MM.1S (cell line): ENCODE data around the gene RPTOR.

ENCODE experiments used
- DNase-seq: peaks from one replicate; pipeline ENCODE4 v3.0.0-alpha.2; 2015
- H2AFZ ChIP-seq: fragments of 300-600 bp; sonication (generic); 2 replicates; pipeline ENCODE4 v1.6.0; 2016; ENCODE audit warnings: antibody characterized with exemption, low read length
- H3F3A ChIP-seq: fragments of 300-600 bp; sonication (generic); 2 replicates; pipeline ENCODE4 v1.6.1; 2016; ENCODE audit warnings: mild to moderate bottlenecking, antibody characterized with exemption, low read length, moderate library complexity, mixed read lengths; ENCODE audit not compliant: insufficient read depth
- H3K27ac ChIP-seq: fragments of 300-600 bp; sonication (generic); 2 replicates; pipeline ENCODE4 v1.5.1; 2016; ENCODE audit warnings: mild to moderate bottlenecking, low read length
- H3K27me3 ChIP-seq: fragments of 300-600 bp; sonication (generic); replicated peaks from 2 replicates; pipeline ENCODE4 v1.6.0; 2016; ENCODE audit warnings: low read length; ENCODE audit not compliant: insufficient read depth
- H3K36me3 ChIP-seq: fragments of 300-600 bp; sonication (generic); replicated peaks from 2 replicates; pipeline ENCODE4 v1.6.1; 2016; ENCODE audit warnings: mild to moderate bottlenecking, low read length, mixed read lengths; ENCODE audit not compliant: insufficient read depth
- H3K4me1 ChIP-seq: fragments of 300-600 bp; sonication (generic); 2 replicates; pipeline ENCODE4 v1.6.1; 2016; ENCODE audit warnings: low read length, mixed read lengths
- H3K4me2 ChIP-seq: fragments of 300-600 bp; sonication (generic); 2 replicates; pipeline ENCODE4 v1.6.0; 2016; ENCODE audit warnings: low read depth, low read length
- H3K4me3 ChIP-seq: fragments of 300-600 bp; sonication (generic); 2 replicates; pipeline ENCODE4 v1.5.1; 2016; ENCODE audit warnings: low read length, mixed read lengths
- H3K79me2 ChIP-seq: fragments of 300-600 bp; sonication (generic); 2 replicates; pipeline ENCODE4 v1.6.1; 2016; ENCODE audit warnings: mixed run types, low read length, mixed read lengths
- H3K9ac ChIP-seq: fragments of 300-600 bp; sonication (generic); 2 replicates; pipeline ENCODE4 v1.6.1; 2016; ENCODE audit warnings: low read length, mixed read lengths
- H3K9me2 ChIP-seq: fragments of 300-600 bp; sonication (generic); replicated peaks from 2 replicates; pipeline ENCODE4 v1.6.1; 2016; ENCODE audit warnings: mild to moderate bottlenecking, low read length, mixed read lengths; ENCODE audit not compliant: insufficient read depth
- H3K9me3 ChIP-seq: fragments of 300-600 bp; sonication (generic); replicated peaks from 2 replicates; pipeline ENCODE4 v1.6.1; 2016; ENCODE audit warnings: mild to moderate bottlenecking, low read length, mixed read lengths; ENCODE audit not compliant: insufficient read depth
- H4K20me1 ChIP-seq: fragments of 300-600 bp; sonication (generic); 2 replicates; pipeline ENCODE4 v1.6.1; 2016; ENCODE audit warnings: mild to moderate bottlenecking, low read length, moderate library complexity, mixed read lengths; ENCODE audit not compliant: insufficient read depth
- EZH2 ChIP-seq: fragments of 300-600 bp; sonication (generic); optimal IDR thresholded peaks from 2 replicates; pipeline ENCODE3; 2017; ENCODE audit warnings: low read depth, mild to moderate bottlenecking, antibody characterized with exemption, low read length, mixed read lengths
- EZH2phosphoT487 ChIP-seq: fragments of 300-600 bp; sonication (generic); IDR thresholded peaks from 2 replicates; pipeline ENCODE4 v1.6.1; 2018; ENCODE audit warnings: antibody characterized with exemption, low read length
- TF ChIP-seq, protein P1 (sequence below): fragments of 300-600 bp; sonication (generic); IDR thresholded peaks from 2 replicates; pipeline ENCODE4 v1.5.1; 2016; ENCODE audit warnings: antibody characterized with exemption, low read length, mixed read lengths

The RPTOR gene

GRCh38 chr17:80849119-80849518 lies 304.5 kb downstream of the RPTOR start:
- Histone ChIP-seq H3F3A (peaks cover 5% of the 10 kb centered on the region; the same call in 1 of the 2 replicates), H3K27ac (no peak overlapping the region), H3K27me3 (no peaks in the 10 kb centered on the region), H3K79me2 (no peaks in the 10 kb centered on the region), H3K4me1 (peaks cover 22% of the 10 kb centered on the region), H3K9ac (no peak overlapping the region), H3K36me3 (no peaks in the 10 kb centered on the region), H3K4me3 (no peak overlapping the region), H4K20me1 (no peaks in the 10 kb centered on the region), H3K9me3 (no peaks in the 10 kb centered on the region), H2AFZ (no peak overlapping the region), H3K4me2 (no peak overlapping the region), H3K9me2 (no peaks in the 10 kb centered on the region)
- TF ChIP-seq EZH2phosphoT487 (no peak), EZH2 (no peak)
- TF ChIP-seq, protein P1, sequence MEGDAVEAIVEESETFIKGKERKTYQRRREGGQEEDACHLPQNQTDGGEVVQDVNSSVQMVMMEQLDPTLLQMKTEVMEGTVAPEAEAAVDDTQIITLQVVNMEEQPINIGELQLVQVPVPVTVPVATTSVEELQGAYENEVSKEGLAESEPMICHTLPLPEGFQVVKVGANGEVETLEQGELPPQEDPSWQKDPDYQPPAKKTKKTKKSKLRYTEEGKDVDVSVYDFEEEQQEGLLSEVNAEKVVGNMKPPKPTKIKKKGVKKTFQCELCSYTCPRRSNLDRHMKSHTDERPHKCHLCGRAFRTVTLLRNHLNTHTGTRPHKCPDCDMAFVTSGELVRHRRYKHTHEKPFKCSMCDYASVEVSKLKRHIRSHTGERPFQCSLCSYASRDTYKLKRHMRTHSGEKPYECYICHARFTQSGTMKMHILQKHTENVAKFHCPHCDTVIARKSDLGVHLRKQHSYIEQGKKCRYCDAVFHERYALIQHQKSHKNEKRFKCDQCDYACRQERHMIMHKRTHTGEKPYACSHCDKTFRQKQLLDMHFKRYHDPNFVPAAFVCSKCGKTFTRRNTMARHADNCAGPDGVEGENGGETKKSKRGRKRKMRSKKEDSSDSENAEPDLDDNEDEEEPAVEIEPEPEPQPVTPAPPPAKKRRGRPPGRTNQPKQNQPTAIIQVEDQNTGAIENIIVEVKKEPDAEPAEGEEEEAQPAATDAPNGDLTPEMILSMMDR, result no peak
- no peak for DNase-seq

DNA sequence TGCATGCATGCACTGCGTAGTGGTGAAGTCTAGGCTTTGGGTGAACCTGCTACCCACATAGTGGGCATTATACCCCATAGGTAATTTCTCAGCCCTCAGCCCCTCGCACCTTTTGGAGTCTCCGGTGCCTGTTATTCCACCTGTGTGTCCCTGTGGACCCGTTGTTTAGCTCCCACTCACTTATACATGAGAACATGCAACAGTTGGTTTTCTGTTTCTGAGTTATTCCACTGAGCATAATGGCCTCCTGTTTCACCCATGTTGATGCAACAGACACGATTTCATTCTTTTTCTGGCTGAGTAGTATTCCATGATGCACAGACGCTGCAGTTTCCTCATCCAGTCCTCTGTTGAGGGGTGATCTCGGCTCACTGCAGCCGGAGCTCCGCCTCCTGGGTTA lies 305.5 kb downstream of the RPTOR start:
- Histone ChIP-seq H2AFZ (no peak overlapping the region), H3F3A (peaks cover 5% of the 10 kb centered on the region; the same call in 1 of the 2 replicates), H3K79me2 (no peaks in the 10 kb centered on the region), H3K9ac (no peak overlapping the region), H3K9me2 (no peaks in the 10 kb centered on the region), H3K36me3 (no peaks in the 10 kb centered on the region), H3K27ac (no peak overlapping the region), H3K4me1 (peaks cover 22% of the 10 kb centered on the region), H3K4me3 (no peak overlapping the region), H3K27me3 (no peaks in the 10 kb centered on the region), H4K20me1 (no peaks in the 10 kb centered on the region), H3K9me3 (no peaks in the 10 kb centered on the region), H3K4me2 (no peak overlapping the region)
- TF ChIP-seq EZH2 (no peak), EZH2phosphoT487 (no peak)
- TF ChIP-seq, protein P1, result no peak
- no peak for DNase-seq

GRCh38 chr17:80850817-80851216 lies 306.2 kb downstream of the RPTOR start:
- Histone ChIP-seq H2AFZ (no peak overlapping the region), H3K27me3 (no peaks in the 10 kb centered on the region), H3K9ac (no peak overlapping the region), H3K4me1 (peaks cover 19% of the 10 kb centered on the region), H3F3A (peaks cover 4% of the 10 kb centered on the region; the same call in 1 of the 2 replicates), H3K36me3 (no peaks in the 10 kb centered on the region), H3K4me2 (no peak overlapping the region), H4K20me1 (no peaks in the 10 kb centered on the region), H3K27ac (no peak overlapping the region), H3K9me2 (no peaks in the 10 kb centered on the region), H3K9me3 (no peaks in the 10 kb centered on the region), H3K79me2 (no peaks in the 10 kb centered on the region), H3K4me3 (no peak overlapping the region)
- no peak for DNase-seq
- TF ChIP-seq, protein P1, result no peak
- TF ChIP-seq EZH2 (no peak), EZH2phosphoT487 (no peak)
